Spleen (tissue), 11 donors: Measurements from ENCODE around the gene THNSL1. TPM values are rescaled to one million over a fixed set of nuclear protein-coding genes. Genes with fewer than 3 reads are reported as not detected.

Source experiments
- DNase-seq: peaks from one replicate; pipeline ENCODE4 v3.0.0-alpha.2; 2020
- H3K27ac ChIP-seq, 8 donors: fragments of 200-600 bp; sonication (generic) in 7 of 8; 1 replicate in 4 of 8; 2 replicates in 4 of 8; pipeline versions ENCODE4 v1.5.0 to v1.8.0; 2016 to 2021; ENCODE audit warnings: inconsistent platforms in 4 of 8, mild to moderate bottlenecking in 4 of 8, moderate library complexity in 1 of 8
- H3K27me3 ChIP-seq, 7 donors: fragments of 200-600 bp; sonication (generic) in 6 of 7; replicated peaks in 1 of 7; 1 replicate in 4 of 7; 2 replicates in 3 of 7; pipeline versions ENCODE4 v1.5.0 to v1.8.0; 2016 to 2021; ENCODE audit warnings: inconsistent platforms in 3 of 7, mild to moderate bottlenecking in 1 of 7
- H3K36me3 ChIP-seq, 6 donors: fragments of 200-600 bp; sonication (generic) in 5 of 6; 1 replicate in 4 of 6; 2 replicates in 2 of 6; pipeline versions ENCODE4 v1.5.0 to v1.8.0; 2016 to 2021; ENCODE audit warnings: inconsistent platforms in 2 of 6
- H3K4me1 ChIP-seq, 6 donors: fragments of 200-600 bp; sonication (generic) in 5 of 6; 1 replicate in 3 of 6; 2 replicates in 3 of 6; pipeline versions ENCODE4 v1.5.0 to v1.8.0; 2016 to 2021; ENCODE audit warnings: inconsistent platforms in 3 of 6
- H3K4me3 ChIP-seq, 8 donors: fragments of 200-600 bp; sonication (generic) in 7 of 8; 1 replicate in 4 of 8; 2 replicates in 4 of 8; pipeline versions ENCODE4 v1.5.0 to v1.8.0; 2016 to 2021; ENCODE audit warnings: inconsistent platforms in 4 of 8, mild to moderate bottlenecking in 4 of 8, moderate library complexity in 2 of 8
- H3K9me3 ChIP-seq, 8 donors: fragments of 200-600 bp; sonication (generic) in 7 of 8; 1 replicate in 4 of 8; 2 replicates in 4 of 8; pipeline versions ENCODE4 v1.5.0 to v1.8.0; 2016 to 2021; ENCODE audit warnings: inconsistent platforms in 4 of 8
- CTCF ChIP-seq, 11 experiments: fragments of 200-600 bp in 7 of 11; fragments of 450-650 bp in 4 of 11; sonication (generic) in 4 of 11; IDR thresholded peaks in 8 of 11; conservative IDR thresholded peaks in 3 of 11; 1 replicate in 7 of 11; 2 replicates in 4 of 11; pipeline versions ENCODE4 v1.4.0 to v1.8.0; 2016 to 2021; ENCODE audit warnings: antibody characterized with exemption in 11 of 11, inconsistent platforms in 4 of 11, mild to moderate bottlenecking in 1 of 11
- POLR2A ChIP-seq, 3 donors: fragments of 450-650 bp; IDR thresholded peaks; one replicate each; pipeline ENCODE4 v1.5.1; 2017; ENCODE audit warnings: antibody characterized with exemption in 3 of 3, mild to moderate bottlenecking in 1 of 3
- POLR2AphosphoS5 ChIP-seq, 3 donors: sonication (generic); formaldehyde crosslinking; IDR thresholded peaks; one replicate each; pipeline ENCODE4 v1.5.1; 2017; ENCODE audit warnings: antibody characterized with exemption in 3 of 3
- WGBS, 5 donors: extraction: QIAGEN DNeasy Blood & Tissue Kit in 3 of 5; methylation state at CpG; one replicate each; pipeline versions ENCODE4 v1.1.5 to v1.1.7; 2013 to 2018; 5-methylcytosine and 5-hydroxymethylcytosine counted together
- intact Hi-C: fragments of 100-400 bp; cut with DNase I; formaldehyde crosslinking; loops from one replicate; pipeline ENCODE4 v1.15.0; 2023; ENCODE audit warnings: low total_unique reads
- polyA plus RNA-seq, 3 donors: library from polyadenylated mRNA; stranded (reverse); fragments of 200-250 nt; gene quantifications; one replicate each; pipeline ENCODE4 v1.2.1, GENCODE V29; 2013
- total RNA-seq, 7 donors: library from RNA; depleted of rRNA in 3 of 7; stranded (reverse); fragments of >200 nt in 3 of 7; fragmentation: NEBNext Ultra II Directional in 4 of 7; extraction: Animal tissue kit (Norgen Biotek cat#: 25700) in 4 of 7; gene quantifications; one replicate each; pipeline versions ENCODE4 v1.1.0 to v1.2.1, GENCODE V29; 2016 to 2021
- donor health status: healthy with polysubstance abuse.
- donor health status: DM: no; HTN: no; CAD: no; lungs with moderate emphysema.
- donor health status: DM: no; HTN: no; CAD: no.
- donor health status: Bipolar disorder and iron deficiency.
- donor health status: healthy.
- donor health status: DM: no; HTN: no; CAD: no.
- donor health status: DM: yes; HTN: yes; CAD: no.

The THNSL1 gene
- total and polyA plus RNA-seq, 10 donors: 1.5 to 4.3 (median 2.8) TPM

DNA sequence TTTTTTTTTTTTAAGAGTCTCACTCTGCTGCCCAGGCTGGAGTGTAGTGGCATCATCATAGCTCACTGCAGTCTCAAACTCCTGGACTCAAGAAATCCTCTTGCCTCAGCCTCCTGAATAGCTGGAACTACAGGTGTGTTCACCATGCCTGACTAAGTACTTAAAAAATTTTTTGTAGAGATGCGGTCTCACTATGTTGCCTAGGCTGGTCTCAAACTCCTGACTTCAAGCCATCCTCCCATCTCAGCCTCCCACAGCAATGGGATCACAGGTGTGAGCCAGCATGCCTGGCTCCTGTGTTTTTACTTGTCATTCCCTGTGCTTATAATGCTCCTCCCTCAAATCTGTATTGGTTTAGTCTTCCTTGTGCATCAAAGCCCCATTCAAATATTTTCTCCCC, 46.7 kb downstream of the THNSL1 start:
- Histone ChIP-seq H3K9me3 (no peaks in the 10 kb centered on the region), H3K27ac (no peak overlapping the region), H3K36me3 (no peaks in the 10 kb centered on the region), H3K27me3 (no peaks in the 10 kb centered on the region), H3K4me1 (peaks cover 0 to 8% (median 0%) of the 10 kb centered on the region in 6 donors), H3K4me3 (no peak overlapping the region)
- intact Hi-C loops: no loop called here
- TF ChIP-seq POLR2A (IDR thresholded peaks at IDR 0.05) (no peak), CTCF (IDR thresholded peaks at IDR 0.05 in 8 of 11, conservative IDR thresholded peaks at IDR 0.05 in 3 of 11) (no peak), POLR2AphosphoS5 (IDR thresholded peaks at IDR 0.05) (no peak)
- WGBS, 5 donors: 92 to 100% (median 100%) methylated on average over 1 of the region's 1 CpG
- DNase-seq: no peak

DNA sequence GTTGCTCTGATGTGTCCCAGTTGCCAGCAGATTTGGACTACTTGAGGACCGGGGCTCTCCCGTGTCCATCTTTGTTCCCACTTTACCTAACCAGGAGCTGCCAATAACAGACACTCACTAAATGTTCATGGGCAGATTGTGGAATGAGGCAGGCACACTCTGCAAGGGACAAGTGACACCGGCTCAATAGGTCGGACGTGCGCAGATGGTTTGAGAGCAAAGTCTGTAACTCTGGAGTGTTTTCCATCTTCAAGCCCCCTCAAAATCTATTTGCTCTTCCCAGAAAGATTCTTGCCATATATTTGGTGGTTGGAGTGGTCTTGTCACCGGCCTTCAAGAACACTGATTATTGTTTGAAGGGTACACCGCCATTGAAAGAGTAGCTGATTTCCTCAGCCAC, 47.2 kb downstream of the THNSL1 start:
- H3K36me3 ChIP-seq: no peaks in the 10 kb centered on the region
- intact Hi-C loops: no loop called here
- no peak for DNase-seq
- H3K4me3 ChIP-seq: no peak overlapping the region
- no peaks in the 10 kb centered on the region for H3K27me3 ChIP-seq
- no peak overlapping the region for H3K27ac ChIP-seq
- H3K9me3 ChIP-seq: no peaks in the 10 kb centered on the region
- TF ChIP-seq CTCF (IDR thresholded peaks at IDR 0.05 in 8 of 11, conservative IDR thresholded peaks at IDR 0.05 in 3 of 11) (no peak), POLR2A (IDR thresholded peaks at IDR 0.05) (no peak), POLR2AphosphoS5 (IDR thresholded peaks at IDR 0.05) (no peak)
- 91 to 98% (median 94%) methylated on average over 8 of the region's 8 CpGs for WGBS, 5 donors
- H3K4me1 ChIP-seq: peaks cover 0 to 8% (median 0%) of the 10 kb centered on the region in 6 donors

DNA sequence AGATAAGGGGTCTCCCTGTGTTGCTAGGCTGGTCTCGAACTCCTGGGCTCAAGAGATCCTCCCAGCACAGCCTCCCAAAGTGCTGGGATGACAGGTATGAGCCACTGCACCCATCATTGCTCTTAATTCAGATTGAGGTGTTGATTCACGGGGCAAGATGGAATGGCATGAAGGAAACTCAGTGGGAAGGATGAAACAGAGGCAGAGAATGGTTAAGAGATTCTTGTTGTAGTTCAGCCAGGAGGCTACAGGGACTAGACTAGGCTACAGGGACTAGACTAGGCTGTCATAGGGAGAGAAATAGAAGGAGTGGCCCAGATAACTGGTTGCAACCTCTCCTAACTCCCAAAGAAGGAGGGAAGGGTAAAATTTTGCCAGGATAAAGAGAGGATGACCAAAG, 48.0 kb downstream of the THNSL1 start:
- no peaks in the 10 kb centered on the region for H3K36me3 ChIP-seq
- no peak overlapping the region for H3K4me3 ChIP-seq
- no peaks in the 10 kb centered on the region for H3K9me3 ChIP-seq
- 66 to 86% (median 79%) methylated on average over 2 of the region's 2 CpGs for WGBS, 5 donors
- no peak overlapping the region for H3K27ac ChIP-seq
- DNase-seq: no peak
- intact Hi-C loops: no loop called here
- no peaks in the 10 kb centered on the region for H3K27me3 ChIP-seq
- peaks cover 0 to 8% (median 0%) of the 10 kb centered on the region in 6 donors for H3K4me1 ChIP-seq
- no peak for TF ChIP-seq CTCF (IDR thresholded peaks at IDR 0.05 in 8 of 11, conservative IDR thresholded peaks at IDR 0.05 in 3 of 11)
- TF ChIP-seq POLR2AphosphoS5 (IDR thresholded peaks at IDR 0.05): no peak
- no peak for TF ChIP-seq POLR2A (IDR thresholded peaks at IDR 0.05)

- intact Hi-C loops: no loop called here
- TF ChIP-seq CTCF (IDR thresholded peaks at IDR 0.05 in 8 of 11, conservative IDR thresholded peaks at IDR 0.05 in 3 of 11) (no peak), POLR2A (IDR thresholded peaks at IDR 0.05) (no peak), POLR2AphosphoS5 (IDR thresholded peaks at IDR 0.05) (no peak)
- Histone ChIP-seq H3K36me3 (no peaks in the 10 kb centered on the region), H3K27me3 (no peaks in the 10 kb centered on the region), H3K27ac (no peak overlapping the region), H3K9me3 (no peaks in the 10 kb centered on the region), H3K4me1 (peaks cover 0 to 8% (median 0%) of the 10 kb centered on the region in 6 donors), H3K4me3 (no peak overlapping the region)
- WGBS, 5 donors: 78 to 88% (median 86%) methylated on average over 4 of the region's 4 CpGs
- DNase-seq: no peak
Measured at GRCh38 chr10:25065761-25066476, 49.5 kb downstream of the THNSL1 start.
